Uterus (tissue), 4 donors: ENCODE data around the gene NUCKS1. TPM values are rescaled to one million over a fixed set of nuclear protein-coding genes. Genes with fewer than 3 reads are reported as not detected.
A peak's percentile ranks its signal among the peaks of the same experiment; 100 is the strongest.

ENCODE experiments used
- DNase-seq, 2 donors: peaks; one replicate each; pipeline ENCODE4 v3.0.0-alpha.2; 2019 to 2020
- H3K27ac ChIP-seq, 2 donors: fragments of 200-600 bp; sonication (generic); 1 replicate in 1 of 2; 2 replicates in 1 of 2; pipeline ENCODE4 v1.5.1; 2016 to 2018
- H3K27me3 ChIP-seq, 2 donors: fragments of 200-600 bp; sonication (generic); one replicate each; pipeline ENCODE4 v1.5.1; 2018 to 2019; ENCODE audit warnings: control low read depth in 1 of 2
- H3K36me3 ChIP-seq, 2 donors: fragments of 200-600 bp; sonication (generic); one replicate each; pipeline ENCODE4 v1.5.1; 2019; ENCODE audit warnings: control low read depth in 1 of 2
- H3K4me1 ChIP-seq, 2 donors: fragments of 200-600 bp; sonication (generic); one replicate each; pipeline ENCODE4 v1.5.1; 2018 to 2019; ENCODE audit warnings: control low read depth in 1 of 2
- H3K4me3 ChIP-seq, 2 donors: fragments of 200-600 bp; sonication (generic); 1 replicate in 1 of 2; 2 replicates in 1 of 2; pipeline ENCODE4 v1.5.1; 2018 to 2019; ENCODE audit warnings: mild to moderate bottlenecking in 1 of 2
- H3K9me3 ChIP-seq, 2 donors: fragments of 200-600 bp; sonication (generic); one replicate each; pipeline ENCODE4 v1.5.1; 2019; ENCODE audit warnings: control low read depth in 1 of 2
- POLR2A ChIP-seq, 2 donors: fragments of 450-650 bp; IDR thresholded peaks; one replicate each; pipeline ENCODE4 v1.6.1; 2016; ENCODE audit warnings: antibody characterized with exemption in 2 of 2, mild to moderate bottlenecking in 1 of 2, moderate library complexity in 1 of 2
- intact Hi-C: fragments of 100-400 bp; cut with DNase I; formaldehyde crosslinking; loops from one replicate; pipeline ENCODE4 v1.15.1; 2023; ENCODE audit warnings: low total_unique reads
- total RNA-seq, 4 donors: library from RNA; depleted of rRNA in 3 of 4; stranded (reverse); fragments of >200 nt in 3 of 4; gene quantifications; one replicate each; pipeline versions ENCODE4 v1.1.0 to v1.2.4, GENCODE V29; 2014 to 2023
- TF ChIP-seq, protein P1 (sequence below), 4 experiments: fragments of 200-600 bp in 2 of 4; fragments of 450-650 bp in 2 of 4; sonication (generic) in 2 of 4; IDR thresholded peaks; one replicate each; pipeline ENCODE4 v1.5.1; 2016 to 2019; ENCODE audit warnings: antibody characterized with exemption in 4 of 4, mild to moderate bottlenecking in 2 of 4, moderate library complexity in 1 of 4
- donor health status: DM: yes; HTN: yes; CAD: no.

Gene NUCKS1
- total RNA-seq, 4 donors from 2014 or later: 59.4 to 286 (median 159) TPM

DNA sequence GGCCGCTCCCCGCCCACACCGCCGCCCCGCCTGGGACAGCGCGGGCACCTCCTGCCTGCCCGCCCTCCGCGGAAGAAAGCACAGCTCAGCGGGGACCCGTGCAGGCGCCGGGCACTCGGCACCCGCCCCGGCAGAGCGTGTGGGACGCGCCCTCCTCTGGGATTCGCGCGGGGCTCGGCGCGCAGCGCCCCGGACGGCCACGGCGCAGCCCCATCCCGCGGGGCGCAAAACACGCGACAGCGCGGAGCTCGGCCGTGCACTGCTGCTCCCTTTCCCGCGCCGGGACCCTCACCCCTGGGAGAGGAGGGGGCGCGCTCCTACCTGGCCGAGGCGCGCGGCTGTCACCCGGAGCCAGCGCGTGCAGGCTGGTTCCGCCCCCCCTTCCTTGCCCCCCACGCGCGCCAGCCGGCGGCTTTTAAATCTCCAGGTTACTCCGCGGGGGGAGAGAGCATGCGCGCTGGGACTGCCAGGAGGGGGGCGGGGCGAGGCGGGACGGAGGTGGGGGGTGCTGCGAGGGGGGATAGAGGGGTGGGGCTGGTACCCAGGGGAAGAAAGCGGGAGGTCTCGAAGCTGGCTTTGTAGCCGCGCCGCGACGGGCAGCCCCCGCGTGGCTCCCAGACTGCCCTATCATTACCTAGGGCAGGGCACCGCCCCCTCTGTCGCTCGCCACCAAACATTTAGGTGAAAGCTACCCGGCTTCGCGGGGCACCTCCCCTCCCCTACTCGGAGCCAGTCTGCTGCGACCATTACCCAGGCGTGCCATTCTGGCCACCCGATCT, 69.7 kb downstream of the NUCKS1 start, which contains the start of gene SLC45A3:
Gene SLC45A3 (minus strand): TSS at position 437 of the 779 bp plus-strand sequence. CDS start 15,853 bp downstream, outside the sequence.
- TF ChIP-seq, protein P1, sequence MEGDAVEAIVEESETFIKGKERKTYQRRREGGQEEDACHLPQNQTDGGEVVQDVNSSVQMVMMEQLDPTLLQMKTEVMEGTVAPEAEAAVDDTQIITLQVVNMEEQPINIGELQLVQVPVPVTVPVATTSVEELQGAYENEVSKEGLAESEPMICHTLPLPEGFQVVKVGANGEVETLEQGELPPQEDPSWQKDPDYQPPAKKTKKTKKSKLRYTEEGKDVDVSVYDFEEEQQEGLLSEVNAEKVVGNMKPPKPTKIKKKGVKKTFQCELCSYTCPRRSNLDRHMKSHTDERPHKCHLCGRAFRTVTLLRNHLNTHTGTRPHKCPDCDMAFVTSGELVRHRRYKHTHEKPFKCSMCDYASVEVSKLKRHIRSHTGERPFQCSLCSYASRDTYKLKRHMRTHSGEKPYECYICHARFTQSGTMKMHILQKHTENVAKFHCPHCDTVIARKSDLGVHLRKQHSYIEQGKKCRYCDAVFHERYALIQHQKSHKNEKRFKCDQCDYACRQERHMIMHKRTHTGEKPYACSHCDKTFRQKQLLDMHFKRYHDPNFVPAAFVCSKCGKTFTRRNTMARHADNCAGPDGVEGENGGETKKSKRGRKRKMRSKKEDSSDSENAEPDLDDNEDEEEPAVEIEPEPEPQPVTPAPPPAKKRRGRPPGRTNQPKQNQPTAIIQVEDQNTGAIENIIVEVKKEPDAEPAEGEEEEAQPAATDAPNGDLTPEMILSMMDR (IDR thresholded peaks at IDR 0.05): no peak
- peak in 1 of 2 donors; percentile 14 for TF ChIP-seq POLR2A (IDR thresholded peaks at IDR 0.05)
- H3K27me3 ChIP-seq: no peaks in the 10 kb centered on the region
- intact Hi-C loops: no loop called here
- H3K4me3 ChIP-seq: peak within 1 kb of the TSS; percentile 10 to 73
- H3K9me3 ChIP-seq: no peaks in the 10 kb centered on the region
- H3K36me3 ChIP-seq: no peaks in the 10 kb centered on the region
- peak in 1 of 2 donors; percentile 40 for DNase-seq
- peaks cover 0 to 7% of the 10 kb centered on the region in 2 donors for H3K4me1 ChIP-seq
- peak within 1 kb of the TSS; percentile 59 to 62 for H3K27ac ChIP-seq

DNA sequence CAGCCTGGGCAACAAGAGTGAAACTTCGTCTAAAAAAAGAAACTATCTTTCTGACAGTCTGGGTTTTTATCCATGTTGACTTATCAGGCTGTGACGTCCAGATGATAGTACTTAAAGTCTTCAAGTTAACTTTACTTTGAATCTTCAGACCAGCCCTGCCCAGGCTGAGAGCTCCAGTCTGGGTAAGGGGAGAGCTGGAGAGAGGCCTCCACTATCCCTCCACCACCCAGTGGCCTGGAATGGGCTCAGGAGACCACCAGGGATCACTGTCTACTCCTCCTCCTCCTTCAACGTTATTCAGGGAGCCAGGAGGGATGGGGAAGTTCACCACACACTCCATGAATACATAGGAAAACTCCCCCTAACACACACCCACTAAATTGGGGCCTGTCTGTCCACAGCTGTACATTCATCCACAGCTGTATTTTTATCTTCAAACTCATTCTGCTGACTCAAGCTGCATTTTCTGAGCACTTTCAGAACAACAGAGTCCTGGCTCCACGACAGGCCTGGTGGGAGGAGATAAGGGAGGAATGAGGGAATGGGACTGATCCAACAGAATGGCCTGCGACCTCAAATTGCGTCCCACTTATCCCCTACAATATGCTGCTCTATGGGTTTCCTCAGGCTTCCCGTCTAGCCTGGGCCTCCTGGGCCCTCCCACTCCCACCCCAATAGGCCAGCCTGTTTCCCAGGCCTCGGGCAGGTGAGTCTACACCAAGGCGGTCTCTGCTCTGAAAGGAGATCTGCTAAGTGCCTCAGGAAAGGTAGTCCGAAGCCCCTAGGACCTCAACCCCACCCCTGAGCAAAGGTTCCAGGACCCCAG, 71.5 kb downstream of the NUCKS1 start:
- peak in 1 of 2 donors; percentile 46 for DNase-seq
- H3K4me1 ChIP-seq: peaks cover 0 to 7% of the 10 kb centered on the region in 2 donors
- H3K36me3 ChIP-seq: no peaks in the 10 kb centered on the region
- peak overlapping the region; percentile 59 to 62 for H3K27ac ChIP-seq
- intact Hi-C loops: no loop called here
- no peak overlapping the region for H3K4me3 ChIP-seq
- no peak for TF ChIP-seq POLR2A (IDR thresholded peaks at IDR 0.05)
- TF ChIP-seq, protein P1 (IDR thresholded peaks at IDR 0.05): no peak
- H3K9me3 ChIP-seq: no peaks in the 10 kb centered on the region
- H3K27me3 ChIP-seq: no peaks in the 10 kb centered on the region

DNA sequence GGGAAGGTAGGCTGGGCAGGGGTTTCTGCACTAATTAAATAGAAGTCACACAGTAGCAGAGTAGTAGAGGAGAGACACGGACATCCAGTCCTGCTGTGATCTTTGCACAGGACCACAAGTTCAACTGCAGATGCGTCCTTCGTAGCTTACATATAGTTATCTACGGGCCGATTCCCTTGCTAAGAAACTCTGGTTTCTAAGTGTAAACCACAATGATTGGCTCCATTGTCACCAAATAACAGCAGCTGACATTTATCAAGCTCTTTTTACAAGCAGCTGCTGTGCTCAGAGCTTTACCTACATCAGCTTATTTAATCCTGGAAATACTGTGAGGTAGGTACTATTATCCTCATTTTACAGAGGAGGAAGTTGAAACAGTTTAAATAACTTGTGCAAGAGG, 72.8 kb downstream of the NUCKS1 start:
- DNase-seq: no peak
- Histone ChIP-seq H3K9me3 (no peaks in the 10 kb centered on the region), H3K27me3 (no peaks in the 10 kb centered on the region), H3K4me1 (peaks cover 0 to 7% of the 10 kb centered on the region in 2 donors), H3K4me3 (no peak overlapping the region), H3K27ac (peak overlapping the region in 1 of 2 donors; percentile 0), H3K36me3 (no peaks in the 10 kb centered on the region)
- intact Hi-C loops: no loop called here
- TF ChIP-seq, protein P1 (IDR thresholded peaks at IDR 0.05): no peak
- TF ChIP-seq POLR2A (IDR thresholded peaks at IDR 0.05): no peak

DNA sequence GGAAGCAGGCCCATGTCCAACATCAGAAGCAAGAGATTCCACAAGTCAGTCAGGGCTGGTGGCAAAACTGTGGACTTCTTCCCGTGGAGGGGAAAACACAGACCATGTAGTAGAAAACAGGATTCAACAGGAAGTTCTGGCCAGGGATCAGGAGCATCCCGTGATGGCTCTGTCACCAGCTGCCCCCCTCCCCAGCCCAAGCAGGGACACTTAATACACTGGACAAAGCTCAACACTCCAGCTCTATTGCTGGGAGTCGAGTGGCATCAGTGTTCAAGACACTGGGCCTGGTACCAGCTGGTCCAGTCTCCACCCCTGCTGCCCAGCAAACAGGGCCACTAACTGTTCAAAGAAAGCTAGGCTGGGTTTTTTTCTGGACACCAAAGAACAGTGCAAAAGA, 73.4 kb downstream of the NUCKS1 start:
- Histone ChIP-seq H3K9me3 (no peaks in the 10 kb centered on the region), H3K36me3 (no peaks in the 10 kb centered on the region), H3K4me3 (no peak overlapping the region), H3K4me1 (peaks cover 0 to 7% of the 10 kb centered on the region in 2 donors), H3K27me3 (no peaks in the 10 kb centered on the region), H3K27ac (peak overlapping the region in 1 of 2 donors; percentile 0)
- no peak for DNase-seq
- intact Hi-C loops: no loop called here
- TF ChIP-seq, protein P1 (IDR thresholded peaks at IDR 0.05): no peak
- no peak for TF ChIP-seq POLR2A (IDR thresholded peaks at IDR 0.05)
